ENCODE measurements around the gene ACTN4.

ACTN4 gene

GRCh38 chr19:38719761-38720558, 72.5 kb downstream of the ACTN4 start:
- Mint-ChIP-seq H3K9me3 (no peaks in the 10 kb centered on the region), H3K4me1 (ENCODE audit: low read depth) (no peaks in the 10 kb centered on the region), H3K27ac (peak overlapping the region; percentile 37), H3K36me3 (ENCODE audit: low read depth) (peaks cover 88% of the 10 kb centered on the region), H3K4me3 (no peak overlapping the region), H3K27me3 (no peaks in the 10 kb centered on the region)
- no peak for DNase-seq

- H3K27me3 Mint-ChIP-seq = no peaks in the 10 kb centered on the region
- no peak overlapping the region for H3K4me3 Mint-ChIP-seq
- H3K27ac Mint-ChIP-seq = no peak overlapping the region
- H3K9me3 Mint-ChIP-seq = no peaks in the 10 kb centered on the region
- no peaks in the 10 kb centered on the region for H3K4me1 Mint-ChIP-seq (ENCODE audit: low read depth)
- DNase-seq = no peak
- H3K36me3 Mint-ChIP-seq (ENCODE audit: low read depth) = peaks cover 89% of the 10 kb centered on the region
These were observed 73.2 kb downstream of the ACTN4 start for GRCh38 chr19:38720559-38721236.

- Mint-ChIP-seq H3K27ac (no peak overlapping the region), H3K36me3 (ENCODE audit: low read depth) (peaks cover 92% of the 10 kb centered on the region)
These were observed 74.0 kb downstream of the ACTN4 start for GRCh38 chr19:38721496-38721895.

DNA sequence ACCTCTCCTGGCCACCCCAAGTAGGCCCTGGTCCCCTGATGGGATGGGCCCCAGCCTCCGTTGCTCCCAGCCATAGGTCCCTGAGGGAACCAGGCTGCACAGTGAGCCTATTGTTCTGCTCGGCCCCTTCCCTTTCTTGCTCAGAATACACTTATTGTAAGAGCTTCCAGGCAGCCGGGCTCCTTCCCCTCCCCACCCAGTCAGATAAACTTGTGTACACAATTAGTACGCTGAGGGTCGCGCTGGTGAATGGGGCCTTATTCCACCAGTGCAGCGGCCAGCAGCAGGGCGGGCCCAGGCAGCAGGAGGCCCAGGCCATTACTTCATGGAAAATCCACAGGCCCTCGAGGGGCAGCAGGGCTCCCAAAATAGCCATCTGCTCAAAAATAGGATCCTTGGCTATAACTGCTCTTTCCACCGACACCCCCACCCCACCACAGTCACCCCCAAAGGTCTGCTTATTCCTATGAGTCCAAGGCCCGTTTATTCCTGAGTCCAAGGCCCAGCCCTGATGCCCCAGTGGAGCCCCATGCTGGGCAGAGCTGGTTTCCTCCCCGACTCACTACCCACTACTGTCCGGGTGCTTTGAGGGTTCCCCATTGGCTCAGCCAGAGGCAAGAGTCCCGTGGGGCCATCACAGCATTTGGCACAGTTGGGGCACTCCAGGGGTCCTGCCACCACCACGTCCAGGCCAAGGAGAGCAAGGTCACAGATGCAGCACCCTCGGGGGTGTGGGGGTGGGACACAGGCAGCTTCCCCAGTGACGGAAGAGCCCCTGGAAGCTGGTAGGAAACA, 74.7 kb downstream of the ACTN4 start:
- H3K27me3 Mint-ChIP-seq = no peaks in the 10 kb centered on the region
- peaks cover 12% of the 10 kb centered on the region for H3K4me1 Mint-ChIP-seq (ENCODE audit: low read depth)
- H3K36me3 Mint-ChIP-seq (ENCODE audit: low read depth) = peaks cover 93% of the 10 kb centered on the region
- DNase-seq = no peak
- no peaks in the 10 kb centered on the region for H3K9me3 Mint-ChIP-seq
- no peak overlapping the region for H3K27ac Mint-ChIP-seq
- H3K4me3 Mint-ChIP-seq = no peak overlapping the region

More at GRCh38 chr19:38721496-38721895, 74.0 kb downstream of the ACTN4 start:
- Mint-ChIP-seq H3K27me3 (no peaks in the 10 kb centered on the region), H3K9me3 (no peaks in the 10 kb centered on the region), H3K4me1 (ENCODE audit: low read depth) (peaks cover 7% of the 10 kb centered on the region), H3K4me3 (no peak overlapping the region)
- DNase-seq = no peak

DNA sequence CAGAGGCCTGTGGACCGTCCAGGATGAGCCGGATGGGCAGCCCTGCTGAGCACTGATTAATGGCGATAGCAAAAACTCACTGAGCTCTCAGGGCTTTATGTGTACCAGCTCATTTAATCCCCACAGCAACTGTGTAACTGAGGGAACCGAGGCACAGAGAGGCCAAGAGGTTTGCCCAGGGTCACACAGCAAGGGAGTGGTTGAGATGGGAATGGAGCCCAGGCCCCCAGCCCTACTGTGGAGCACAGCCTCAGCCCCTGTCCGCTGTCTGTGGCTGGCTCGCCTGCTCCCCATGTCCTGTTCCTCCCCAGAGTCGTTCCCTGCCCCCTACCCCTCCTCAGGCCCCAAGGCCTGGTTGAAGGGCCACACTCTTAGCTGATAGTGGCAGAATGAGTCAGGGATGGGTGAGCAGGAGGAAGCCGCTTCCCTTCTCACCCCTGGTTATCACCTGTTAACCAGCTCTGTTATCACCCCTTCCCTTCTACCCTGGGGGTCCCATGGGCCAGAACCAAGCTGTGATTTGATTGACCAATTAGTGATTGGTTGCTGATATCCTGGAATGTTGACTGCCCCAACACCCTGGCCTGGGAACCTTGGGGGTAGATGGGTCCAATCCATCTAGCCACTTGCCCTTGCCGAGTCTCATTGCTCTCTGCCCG, 75.6 kb downstream of the ACTN4 start:
- no peaks in the 10 kb centered on the region for H3K27me3 Mint-ChIP-seq
- H3K4me3 Mint-ChIP-seq = no peak overlapping the region
- no peaks in the 10 kb centered on the region for H3K9me3 Mint-ChIP-seq
- H3K4me1 Mint-ChIP-seq (ENCODE audit: low read depth) = peaks cover 12% of the 10 kb centered on the region
- no peak overlapping the region for H3K27ac Mint-ChIP-seq
- no peak for DNase-seq
- peaks cover 94% of the 10 kb centered on the region for H3K36me3 Mint-ChIP-seq (ENCODE audit: low read depth)

DNA sequence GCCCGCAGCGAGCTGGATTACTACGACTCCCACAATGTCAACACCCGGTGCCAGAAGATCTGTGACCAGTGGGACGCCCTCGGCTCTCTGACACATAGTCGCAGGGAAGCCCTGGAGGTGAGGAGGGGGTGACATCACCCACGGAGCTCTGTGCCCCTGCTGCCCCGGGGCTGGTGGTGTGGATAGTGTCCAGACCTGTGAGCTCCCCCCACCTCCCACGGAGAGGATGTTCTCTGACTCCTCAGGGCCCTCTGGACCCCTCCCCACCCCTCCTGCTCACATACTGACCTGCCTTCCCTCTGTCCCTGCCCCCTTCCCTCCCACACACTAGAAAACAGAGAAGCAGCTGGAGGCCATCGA, 76.1 kb downstream of the ACTN4 start:
- H3K9me3 Mint-ChIP-seq = no peaks in the 10 kb centered on the region
- no peak overlapping the region for H3K4me3 Mint-ChIP-seq
- no peak overlapping the region for H3K27ac Mint-ChIP-seq
- no peak for DNase-seq
- H3K4me1 Mint-ChIP-seq (ENCODE audit: low read depth) = peaks cover 12% of the 10 kb centered on the region
- peaks cover 95% of the 10 kb centered on the region for H3K36me3 Mint-ChIP-seq (ENCODE audit: low read depth)
- H3K27me3 Mint-ChIP-seq = no peaks in the 10 kb centered on the region

GRCh38 chr19:38723990-38724854, 76.8 kb downstream of the ACTN4 start:
- DNase-seq = no peak
- peaks cover 91% of the 10 kb centered on the region for H3K36me3 Mint-ChIP-seq (ENCODE audit: low read depth)
- no peak overlapping the region for H3K4me3 Mint-ChIP-seq
- peak overlapping the region; percentile 14 for H3K27ac Mint-ChIP-seq
- H3K9me3 Mint-ChIP-seq = no peaks in the 10 kb centered on the region
- H3K4me1 Mint-ChIP-seq (ENCODE audit: low read depth) = peaks cover 12% of the 10 kb centered on the region
- no peaks in the 10 kb centered on the region for H3K27me3 Mint-ChIP-seq

DNA sequence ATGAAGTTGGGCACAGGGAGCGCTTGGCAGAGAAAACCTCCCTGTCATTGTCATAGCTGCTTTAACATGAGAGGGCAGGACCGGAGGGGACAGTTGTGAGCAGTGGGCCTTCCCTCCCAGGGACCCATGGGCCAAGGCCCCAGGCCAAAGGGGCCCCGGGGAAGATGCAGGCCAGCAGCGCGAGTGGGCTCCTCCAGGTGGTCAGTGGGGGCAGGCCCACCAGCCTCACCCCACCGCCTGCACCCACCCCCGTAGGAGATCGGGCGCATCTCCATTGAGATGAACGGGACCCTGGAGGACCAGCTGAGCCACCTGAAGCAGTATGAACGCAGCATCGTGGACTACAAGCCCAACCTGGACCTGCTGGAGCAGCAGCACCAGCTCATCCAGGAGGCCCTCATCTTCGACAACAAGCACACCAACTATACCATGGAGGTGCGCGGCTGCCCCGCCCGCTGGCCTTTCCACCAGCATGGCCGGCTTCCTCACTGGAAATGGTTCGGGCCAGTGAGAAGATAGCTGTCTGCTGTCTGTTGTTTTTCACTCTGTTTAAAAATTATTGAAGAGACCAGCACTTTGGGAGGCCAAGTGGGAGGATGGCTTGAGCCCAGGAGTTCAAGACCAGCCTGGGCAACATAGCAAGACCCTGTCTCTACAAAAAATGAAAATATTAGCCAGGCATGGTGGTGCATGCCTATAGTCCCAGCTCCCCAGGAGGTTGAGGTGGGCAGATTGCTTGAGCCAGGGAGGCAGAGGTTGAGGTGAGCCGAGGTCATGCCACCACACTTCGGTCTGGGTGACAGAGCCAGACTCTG, 78.2 kb downstream of the ACTN4 start:
- no peaks in the 10 kb centered on the region for H3K27me3 Mint-ChIP-seq
- no peak for DNase-seq
- peaks cover 90% of the 10 kb centered on the region for H3K36me3 Mint-ChIP-seq (ENCODE audit: low read depth)
- H3K9me3 Mint-ChIP-seq = no peaks in the 10 kb centered on the region
- H3K27ac Mint-ChIP-seq = peak overlapping the region; percentile 64
- H3K4me1 Mint-ChIP-seq (ENCODE audit: low read depth) = peaks cover 16% of the 10 kb centered on the region
- no peak overlapping the region for H3K4me3 Mint-ChIP-seq

DNA sequence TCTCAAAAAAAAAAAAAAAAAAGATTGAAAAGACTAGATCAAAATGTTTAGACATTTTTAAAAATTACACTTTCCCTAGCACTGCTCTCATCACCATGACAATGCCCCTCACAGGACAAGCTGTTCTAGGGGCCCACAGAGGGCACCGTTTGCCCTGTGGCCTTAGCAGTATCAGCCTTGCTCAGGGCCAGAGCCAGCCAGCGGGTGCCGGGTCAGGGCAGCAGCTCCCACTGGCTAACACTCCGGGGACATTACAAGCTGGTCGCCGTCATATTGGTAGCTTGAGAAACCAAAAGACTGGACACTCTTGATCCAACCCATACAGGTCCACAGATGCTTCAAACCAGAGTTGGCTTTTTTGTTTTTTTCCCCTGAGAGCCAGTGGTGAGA, 78.8 kb downstream of the ACTN4 start:
- peak overlapping the region; percentile 64 for H3K27ac Mint-ChIP-seq
- H3K4me1 Mint-ChIP-seq (ENCODE audit: low read depth) = peaks cover 16% of the 10 kb centered on the region
- DNase-seq = no peak
- H3K9me3 Mint-ChIP-seq = no peaks in the 10 kb centered on the region
- no peak overlapping the region for H3K4me3 Mint-ChIP-seq
- no peaks in the 10 kb centered on the region for H3K27me3 Mint-ChIP-seq
- H3K36me3 Mint-ChIP-seq (ENCODE audit: low read depth) = peaks cover 84% of the 10 kb centered on the region

DNA sequence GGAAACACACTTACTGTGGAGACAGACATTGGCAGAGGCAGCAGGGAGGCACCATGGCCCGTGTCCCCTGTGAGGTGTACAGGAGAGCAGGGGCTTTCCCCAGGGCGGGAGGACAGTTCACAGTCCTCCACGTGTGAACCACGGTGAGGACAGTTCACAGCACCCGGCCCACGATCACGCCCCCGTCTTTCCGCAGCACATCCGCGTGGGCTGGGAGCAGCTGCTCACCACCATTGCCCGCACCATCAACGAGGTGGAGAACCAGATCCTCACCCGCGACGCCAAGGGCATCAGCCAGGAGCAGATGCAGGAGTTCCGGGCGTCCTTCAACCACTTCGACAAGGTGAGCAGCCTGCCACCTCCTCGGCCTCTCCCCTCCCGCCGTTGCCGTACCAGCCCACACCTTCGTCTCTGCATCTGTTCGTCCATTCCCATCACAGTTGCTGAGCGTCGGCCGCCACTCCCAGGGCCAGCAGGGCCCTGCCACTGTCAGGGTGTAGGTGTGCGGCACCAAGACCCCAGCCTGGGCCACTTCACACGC, 79.4 kb downstream of the ACTN4 start:
- no peaks in the 10 kb centered on the region for H3K27me3 Mint-ChIP-seq
- peaks cover 16% of the 10 kb centered on the region for H3K4me1 Mint-ChIP-seq (ENCODE audit: low read depth)
- H3K27ac Mint-ChIP-seq = peak overlapping the region; percentile 64
- H3K9me3 Mint-ChIP-seq = no peaks in the 10 kb centered on the region
- DNase-seq = peak; percentile 48
- peaks cover 78% of the 10 kb centered on the region for H3K36me3 Mint-ChIP-seq (ENCODE audit: low read depth)
- no peak overlapping the region for H3K4me3 Mint-ChIP-seq

- Mint-ChIP-seq H3K27me3 (no peaks in the 10 kb centered on the region), H3K36me3 (ENCODE audit: low read depth) (peaks cover 73% of the 10 kb centered on the region), H3K9me3 (no peaks in the 10 kb centered on the region), H3K27ac (no peak overlapping the region), H3K4me3 (no peak overlapping the region), H3K4me1 (ENCODE audit: low read depth) (peaks cover 16% of the 10 kb centered on the region)
- no peak for DNase-seq
These were observed 79.9 kb downstream of the ACTN4 start for GRCh38 chr19:38727306-38727867.

DNA sequence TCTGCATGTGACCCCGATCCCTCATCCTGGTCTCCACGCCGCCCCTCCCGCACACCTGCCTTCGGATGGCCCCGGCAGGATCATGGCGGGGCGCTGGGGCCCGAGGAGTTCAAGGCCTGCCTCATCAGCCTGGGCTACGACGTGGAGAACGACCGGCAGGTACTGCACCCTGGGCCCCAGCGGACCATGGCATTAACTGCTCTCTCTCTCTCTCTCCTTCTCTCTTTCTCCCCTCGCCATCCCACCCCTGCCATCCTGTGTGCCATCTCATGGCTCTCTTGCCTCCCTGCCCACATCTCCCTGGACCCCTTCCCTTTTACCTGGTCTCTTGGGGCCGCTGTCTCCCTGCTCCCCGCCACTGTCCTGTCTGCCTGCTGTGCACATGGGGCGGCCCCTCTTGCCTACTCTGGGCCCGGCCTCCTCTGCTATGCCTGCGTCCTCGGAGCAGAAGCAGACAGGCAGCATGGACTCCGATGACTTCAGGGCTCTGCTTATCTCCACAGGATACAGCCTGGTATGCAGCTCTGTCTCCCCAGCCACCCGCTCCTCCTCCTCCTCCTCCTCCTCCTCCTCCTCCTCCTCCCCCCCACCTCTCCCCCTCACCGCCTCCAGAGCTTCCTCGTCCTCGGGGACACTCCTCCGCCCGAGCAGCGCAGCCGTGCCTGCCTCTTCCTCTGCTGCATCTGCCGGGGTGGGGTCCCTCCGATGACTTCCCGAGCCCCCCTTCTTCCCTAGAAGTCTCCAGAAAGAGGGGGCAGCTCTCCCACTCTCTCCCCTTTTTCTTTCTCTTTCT, 80.6 kb downstream of the ACTN4 start:
- no peak for DNase-seq
- Mint-ChIP-seq H3K4me3 (no peak overlapping the region), H3K9me3 (no peaks in the 10 kb centered on the region), H3K36me3 (ENCODE audit: low read depth) (peaks cover 66% of the 10 kb centered on the region), H3K27ac (no peak overlapping the region), H3K27me3 (no peaks in the 10 kb centered on the region), H3K4me1 (ENCODE audit: low read depth) (peaks cover 16% of the 10 kb centered on the region)
